Activated CD8-positive, alpha-beta memory T cell treated with anti-CD3 and anti-CD28 coated beads, Interleukin-2, amount 50 U/mL, for 24 hours (primary cell): ENCODE measurements around the gene ANKRD37.

Source experiments
- DNase-seq: peaks from one replicate; pipeline ENCODE4 v3.0.0-alpha.2; 2020; ENCODE audit errors: extremely low read depth

ANKRD37 gene

DNA sequence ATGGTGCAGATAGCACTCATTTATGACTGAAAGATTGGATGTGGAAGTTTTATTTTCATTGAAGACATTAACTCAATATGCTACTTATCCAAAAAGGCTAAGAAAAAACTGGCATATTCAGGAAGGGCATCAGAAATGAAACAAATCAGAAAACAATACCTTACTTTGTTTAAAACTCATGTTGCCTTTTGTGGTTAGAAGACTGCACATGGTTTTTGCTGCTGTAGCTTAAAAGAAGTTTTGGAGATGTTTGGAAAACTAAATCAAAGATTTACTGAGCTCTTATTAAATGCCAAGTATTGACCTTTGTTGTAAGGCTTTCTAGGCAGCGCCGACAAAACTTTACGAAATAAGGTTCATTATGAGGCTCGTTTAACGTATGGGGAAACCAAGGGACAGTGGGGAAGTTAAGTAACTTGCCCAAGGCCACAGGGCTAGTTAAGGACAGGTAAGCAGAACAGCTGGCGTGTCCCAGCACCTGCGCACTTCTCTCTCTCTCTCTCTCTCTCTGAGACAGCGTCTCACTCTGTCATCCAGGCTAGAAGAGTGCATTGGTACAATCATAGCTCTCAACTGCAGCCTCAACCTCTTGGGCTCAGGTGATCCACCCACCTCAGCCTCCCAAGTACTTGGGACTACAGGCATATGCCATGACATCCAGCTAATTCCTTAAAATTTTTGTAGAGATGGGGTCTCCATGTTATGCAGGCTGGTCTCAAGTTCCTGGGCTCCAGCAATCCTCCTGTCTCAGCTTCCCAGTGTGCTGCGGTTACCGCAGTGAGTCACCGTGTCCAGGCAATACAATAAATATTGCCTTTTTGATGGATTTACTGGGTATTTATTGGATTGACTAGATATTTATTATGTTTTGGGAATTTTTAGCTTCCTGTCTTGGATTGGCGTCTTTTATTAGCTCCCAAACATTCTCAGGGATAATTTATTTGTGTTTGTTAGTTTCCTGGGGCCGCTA lies 17.0 kb upstream of the ANKRD37 start:
- DNase-seq: no peak

DNA sequence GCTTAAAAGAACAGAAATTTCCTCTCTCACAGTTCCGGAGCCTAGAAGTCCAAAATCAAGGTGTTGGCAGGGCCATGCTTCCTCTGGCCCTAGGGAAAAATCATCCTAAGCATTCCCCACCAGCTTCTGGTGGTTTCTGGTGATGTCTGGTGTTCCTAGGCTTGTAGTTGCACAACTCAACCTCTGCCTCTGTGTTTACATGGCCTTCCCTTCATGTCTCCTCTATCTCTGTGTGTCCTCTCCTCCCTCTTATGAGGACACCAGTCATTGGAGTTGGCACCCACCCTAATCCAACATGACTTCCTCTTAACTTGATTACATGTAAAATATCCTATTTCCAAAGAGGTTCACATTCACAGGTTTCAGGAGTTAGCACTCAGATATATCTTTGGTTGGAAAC lies 16.3 kb upstream of the ANKRD37 start:
- DNase-seq: no peak

DNA sequence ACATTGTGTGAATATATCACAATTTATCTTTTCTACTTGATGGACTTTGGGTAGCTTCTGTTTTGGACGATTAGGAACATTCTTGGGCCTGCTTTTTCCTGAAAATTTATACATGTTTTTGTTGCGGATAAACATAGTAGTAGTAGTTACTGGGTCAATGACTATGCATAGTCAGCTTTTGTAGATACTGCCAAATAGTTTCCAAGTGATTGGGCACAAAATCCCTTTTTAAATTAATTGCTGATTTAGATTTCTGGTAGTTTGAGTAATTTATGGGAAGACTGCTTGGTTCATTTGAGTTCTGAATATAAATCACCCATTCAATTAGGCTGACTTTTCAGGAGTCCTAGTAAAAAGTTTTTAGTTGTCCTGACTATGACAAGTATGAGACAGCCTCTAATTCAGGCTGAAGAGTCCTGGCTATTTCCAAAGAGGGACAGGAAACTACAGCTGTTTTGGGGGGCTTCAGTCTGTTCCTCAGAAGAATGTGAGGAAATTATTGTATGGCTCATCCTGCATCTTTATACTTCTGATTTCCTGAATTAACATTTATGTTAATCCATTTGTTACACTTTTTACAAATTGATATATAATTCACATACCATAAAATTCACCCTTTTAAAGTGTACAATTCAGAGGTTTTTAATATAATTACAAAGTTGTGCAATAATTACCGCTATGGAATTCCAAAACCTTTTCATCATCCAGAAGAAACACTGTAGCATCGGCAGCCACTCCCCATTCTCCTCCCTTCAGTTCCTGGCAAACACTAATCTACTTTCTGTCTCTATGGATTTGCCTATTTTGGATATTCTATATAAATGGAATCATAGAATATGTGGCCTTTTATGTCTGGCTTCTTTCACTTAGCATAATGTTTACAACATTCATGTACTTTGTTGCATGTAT lies 15.1 kb upstream of the ANKRD37 start:
- DNase-seq: no peak

DNA sequence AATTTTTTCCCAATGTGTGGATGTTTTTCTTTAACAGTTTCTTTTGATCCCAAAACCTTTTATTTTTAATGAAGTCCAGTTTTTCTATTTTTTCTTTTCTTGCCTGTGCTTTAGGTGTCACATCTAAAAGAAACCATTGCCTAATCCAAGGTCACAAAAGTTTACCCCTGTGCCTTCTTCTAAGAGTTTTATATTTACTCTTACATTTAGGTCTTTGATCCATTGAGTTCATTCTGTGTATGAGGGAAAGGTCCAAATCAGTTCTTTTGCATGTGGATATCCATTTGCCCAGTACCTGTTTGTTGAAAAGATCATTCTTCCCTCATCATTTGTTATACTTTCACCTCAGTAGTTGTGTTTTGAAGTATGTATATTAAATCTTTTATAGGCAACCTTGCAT lies 13.9 kb upstream of the ANKRD37 start:
- DNase-seq: no peak

DNA sequence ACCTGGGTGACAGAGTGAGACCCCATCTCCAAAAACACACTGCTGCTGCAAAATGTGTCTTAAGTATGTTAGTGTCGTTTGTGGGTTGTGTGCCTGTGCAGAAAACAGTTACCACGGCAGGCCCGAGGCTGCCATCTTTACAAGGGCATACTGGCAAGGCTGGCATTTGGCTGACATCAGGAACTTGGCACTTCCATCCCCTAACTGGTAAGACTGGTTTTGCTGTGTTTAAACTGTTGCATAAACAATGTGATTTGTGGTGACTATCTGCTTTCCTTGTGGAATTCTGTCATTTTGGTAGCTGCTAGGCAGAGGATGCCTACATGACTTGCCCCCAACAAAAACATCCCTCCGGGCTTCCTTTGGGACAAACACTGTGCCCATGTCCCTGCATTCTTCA lies 13.2 kb upstream of the ANKRD37 start:
- DNase-seq: no peak

DNA sequence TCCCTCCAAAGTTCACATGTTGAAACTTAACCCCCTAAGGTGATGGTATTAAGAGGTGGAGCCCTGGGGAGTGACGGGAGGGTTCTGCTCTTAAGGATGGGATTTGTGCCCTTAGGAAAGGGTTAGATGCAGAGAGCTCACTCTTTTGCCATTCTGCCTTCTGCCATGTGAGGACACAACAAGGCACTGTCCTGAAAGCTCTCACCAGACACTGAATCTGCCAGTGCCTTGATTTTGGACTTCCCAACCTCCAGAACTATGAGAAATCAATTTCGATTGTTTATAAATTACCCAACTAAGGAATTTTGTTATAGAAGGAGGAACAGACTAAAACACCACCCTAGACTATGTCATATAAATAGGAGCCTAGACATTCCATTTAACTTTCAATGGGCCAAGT lies 12.6 kb upstream of the ANKRD37 start:
- DNase-seq: no peak

DNA sequence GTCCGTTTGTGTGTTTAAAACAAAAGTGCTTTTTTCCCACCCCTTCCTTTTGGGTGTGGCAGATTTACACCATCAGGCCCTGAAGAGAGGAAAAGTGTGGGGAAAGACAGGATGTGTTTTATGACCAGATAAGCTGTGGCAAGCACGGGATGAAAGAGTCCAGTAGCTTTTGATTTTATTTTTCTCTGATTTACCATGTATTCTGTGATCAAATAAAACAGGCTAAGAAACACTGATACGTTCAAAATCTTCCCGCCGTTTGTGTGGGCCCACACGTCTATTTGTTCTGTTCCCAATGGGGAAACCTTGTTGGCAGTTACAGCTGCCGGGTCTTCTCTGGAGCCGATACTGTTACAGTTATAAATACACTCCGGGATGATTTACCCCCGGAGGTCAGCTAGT lies 11.7 kb upstream of the ANKRD37 start:
- no peak for DNase-seq

DNA sequence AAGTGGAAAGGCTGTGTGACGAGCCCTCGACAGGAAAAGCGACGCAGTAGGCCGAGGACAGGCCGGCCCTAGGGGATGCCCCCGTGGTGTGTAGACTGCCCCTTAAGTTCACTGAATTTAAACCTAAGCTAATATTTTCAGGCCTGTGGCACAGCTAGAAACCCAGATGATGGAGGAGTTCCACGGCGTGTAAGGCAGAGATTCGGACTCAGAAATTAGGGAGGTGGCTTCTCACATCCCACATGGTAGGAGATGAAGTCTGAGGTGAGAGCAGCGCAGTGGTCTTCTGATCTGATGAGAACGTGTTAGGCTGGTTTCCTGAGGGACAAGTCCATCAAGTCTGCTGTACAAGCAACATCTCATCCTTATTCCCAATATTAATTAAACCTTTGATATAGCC lies 8.7 kb upstream of the ANKRD37 start:
- no peak for DNase-seq

DNA sequence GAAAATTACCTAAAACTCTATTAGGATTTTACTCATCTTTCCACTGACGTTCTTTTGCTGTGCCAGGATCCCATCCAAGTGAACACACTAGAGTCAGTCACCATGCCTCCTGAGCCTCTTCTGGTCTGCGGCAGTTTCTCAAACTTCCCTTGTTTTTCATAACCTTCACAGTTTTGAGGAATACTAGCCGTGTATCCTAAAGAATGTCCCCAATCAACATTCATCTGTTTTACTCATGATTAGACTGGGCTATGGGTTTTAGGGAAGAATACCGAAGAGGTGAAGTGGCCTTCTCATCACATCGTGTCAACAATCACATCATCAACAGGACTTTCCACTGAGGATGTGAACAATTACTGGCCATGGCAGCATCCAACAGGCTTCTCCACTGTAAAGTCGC lies 5.7 kb upstream of the ANKRD37 start:
- DNase-seq: no peak

DNA sequence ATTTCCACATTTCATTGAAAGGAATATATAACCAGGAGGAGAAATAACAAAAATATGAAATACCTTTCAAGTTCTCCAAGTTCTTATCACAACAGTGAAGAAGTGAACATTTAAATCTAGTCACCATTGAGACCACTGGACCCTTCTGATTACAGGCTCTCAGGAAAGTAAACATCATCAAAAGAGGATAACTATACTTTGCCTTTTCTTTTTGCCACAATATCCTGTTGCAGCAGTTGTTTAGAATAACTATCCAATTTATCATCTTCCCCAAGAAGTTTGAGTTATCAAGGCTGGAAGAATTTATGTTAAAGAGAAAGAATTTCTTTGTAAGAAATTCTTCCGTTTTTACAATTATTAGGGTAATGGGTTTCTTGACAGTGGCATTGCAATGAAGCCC lies 4.5 kb upstream of the ANKRD37 start:
- no peak for DNase-seq

DNA sequence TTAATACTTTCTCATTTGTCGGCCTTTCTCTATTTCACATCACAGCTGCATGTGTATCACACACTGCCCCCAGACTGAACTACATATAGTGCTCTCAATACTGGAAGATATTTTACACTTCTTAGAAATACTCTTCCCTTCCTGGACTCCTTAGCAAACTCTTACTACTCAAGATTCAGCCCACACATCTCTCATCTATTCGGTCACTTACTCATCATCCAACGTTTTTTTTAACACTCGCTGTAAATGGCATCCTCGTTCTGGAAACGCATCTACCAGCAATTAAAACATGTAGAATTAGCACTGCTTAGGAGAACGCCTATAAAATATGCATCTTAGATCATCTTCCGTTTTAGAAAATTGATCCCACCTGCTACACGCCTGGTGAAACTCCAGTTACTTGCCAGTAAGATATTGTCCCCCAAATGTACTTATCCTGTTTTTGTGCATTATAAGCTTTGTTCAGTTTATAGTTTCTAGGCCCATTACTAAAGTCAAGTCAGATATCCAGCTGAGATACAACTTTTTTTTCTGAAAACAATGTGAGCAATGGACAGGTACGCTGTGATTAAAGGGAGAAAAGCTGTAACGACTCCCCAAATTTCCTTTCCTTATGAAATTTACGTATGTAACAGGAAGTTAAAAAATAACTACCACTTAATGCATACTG lies 1.9 kb upstream of the ANKRD37 start:
- DNase-seq: no peak

DNA sequence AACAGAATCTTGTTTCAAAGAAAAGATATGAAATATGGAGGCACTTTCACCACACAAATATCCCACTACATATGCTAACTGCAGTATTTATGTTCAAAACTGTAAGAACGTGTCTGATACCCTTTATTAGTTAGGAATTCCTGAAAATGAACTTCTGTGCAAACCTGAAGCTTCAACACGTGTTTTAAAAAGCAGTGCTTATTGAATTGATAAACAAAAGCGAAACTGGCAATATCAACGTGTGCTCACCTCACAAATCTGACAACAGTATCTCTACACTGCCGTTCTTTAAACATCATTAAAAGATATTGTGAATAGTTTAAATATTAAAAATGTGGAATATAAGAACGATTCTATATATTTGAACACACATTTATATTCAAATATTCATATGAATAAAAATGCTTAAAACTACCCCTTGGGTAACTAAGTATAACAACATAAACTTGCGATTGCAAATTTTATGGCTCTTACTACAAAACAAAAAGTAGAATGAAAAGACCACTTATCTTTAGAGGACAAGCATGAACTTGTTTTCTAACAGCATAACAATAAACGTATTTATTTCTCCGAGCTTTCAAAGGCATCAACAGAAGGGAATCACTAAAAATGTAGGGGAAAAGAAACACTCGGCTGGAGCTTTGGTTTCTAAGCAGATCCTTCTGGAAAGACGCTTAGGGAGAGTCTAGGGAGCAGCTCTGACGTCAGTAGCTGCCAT lies 1.2 kb upstream of the ANKRD37 start, which contains the start of gene LRP2BP:
LRP2BP (minus strand) TSS at position 687 of the 718 bp plus-strand sequence. CDS start 17,738 bp downstream, outside the sequence.
- DNase-seq: no peak

DNA sequence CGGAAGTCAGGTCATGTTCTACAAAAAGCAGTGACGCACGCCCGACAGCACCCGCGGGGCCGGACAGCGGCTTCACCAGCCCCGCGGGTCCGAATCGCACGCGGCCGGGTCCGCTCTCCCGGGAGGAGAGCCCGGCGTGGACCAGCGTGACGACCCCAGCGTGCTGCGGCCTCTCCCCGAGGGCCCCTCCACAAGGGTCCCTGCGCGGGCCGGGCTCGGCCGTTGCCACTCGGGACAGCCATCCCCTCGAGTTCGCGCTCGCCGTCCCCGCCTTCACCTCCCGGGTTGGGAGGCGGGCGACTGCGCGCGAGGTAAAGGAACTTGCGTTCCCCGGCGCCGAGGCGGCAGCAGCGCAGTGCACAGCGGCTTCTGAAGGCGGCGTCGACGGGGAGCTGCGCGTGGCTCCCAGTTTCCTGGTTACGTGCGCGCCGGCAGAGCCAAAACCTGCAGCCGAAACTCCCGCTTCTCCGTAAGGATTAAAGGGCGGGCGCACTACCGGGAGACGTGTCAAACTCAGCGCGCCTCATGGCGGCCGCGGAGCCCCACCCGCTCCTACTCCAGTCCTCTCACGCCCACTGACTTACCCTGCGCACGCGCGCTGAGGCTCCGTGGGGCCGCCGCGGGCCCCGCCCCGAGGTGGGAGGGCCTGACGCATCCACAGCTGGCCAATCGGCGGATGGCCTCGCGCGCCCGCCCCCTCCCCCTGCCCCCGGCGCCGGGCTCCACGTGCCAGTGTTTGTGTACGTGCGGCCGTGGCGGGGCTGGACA lies 501 bp upstream of the ANKRD37 start:
- DNase-seq: peak; percentile 86

DNA sequence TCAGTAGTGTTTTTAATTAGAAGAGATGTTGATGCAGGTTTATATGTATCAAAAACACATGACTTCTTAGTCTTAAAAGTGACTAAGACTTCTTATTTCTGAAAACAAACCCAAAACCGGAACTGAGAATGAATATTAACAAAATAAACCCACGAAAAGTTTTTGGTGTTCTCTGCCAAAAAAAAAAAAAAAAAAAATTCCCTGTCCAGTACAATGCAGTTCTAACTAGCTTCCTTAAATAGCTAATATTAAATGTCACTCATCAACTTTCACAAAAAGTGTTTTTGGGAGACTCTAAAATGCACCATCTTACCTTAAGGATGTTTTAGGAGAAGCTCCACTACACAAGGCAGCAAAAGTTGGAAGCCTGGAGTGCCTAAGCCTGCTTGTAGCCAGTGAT lies 2.0 kb downstream of the ANKRD37 start:
- DNase-seq: no peak

DNA sequence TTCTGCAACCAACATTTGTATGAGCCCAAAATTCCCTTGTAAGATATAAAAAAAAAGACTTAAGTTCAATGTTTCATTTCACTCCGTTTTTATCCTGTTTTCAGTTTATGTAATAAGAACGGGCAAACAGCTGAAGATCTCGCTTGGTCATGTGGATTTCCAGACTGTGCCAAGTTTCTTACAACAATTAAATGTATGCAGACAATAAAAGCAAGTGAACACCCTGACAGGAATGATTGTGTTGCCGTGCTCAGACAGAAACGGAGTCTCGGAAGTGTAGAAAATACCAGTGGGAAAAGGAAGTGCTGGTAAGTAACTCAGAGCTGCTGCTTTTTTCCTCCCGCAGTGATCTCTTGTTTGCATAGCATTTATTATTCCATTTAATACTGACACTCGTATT lies 2.8 kb downstream of the ANKRD37 start:
- DNase-seq: no peak

DNA sequence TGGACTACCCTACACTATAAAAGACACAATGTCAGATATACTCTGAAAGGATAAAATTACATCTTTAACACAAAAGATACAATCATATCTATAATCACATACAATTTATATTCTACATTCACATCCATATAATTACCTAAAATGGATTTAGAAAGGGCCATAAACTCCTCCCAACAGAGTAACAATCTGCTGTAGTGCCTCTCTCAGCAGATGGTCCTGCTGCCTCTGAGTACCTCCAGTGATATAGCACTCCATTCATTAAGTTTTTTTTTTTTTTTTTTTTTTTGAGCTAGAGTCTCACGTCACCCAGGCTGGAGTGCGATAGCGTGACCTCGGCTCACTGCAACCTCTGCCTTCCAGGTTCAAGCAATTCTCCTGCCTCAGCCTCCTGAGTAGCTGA lies 7.4 kb downstream of the ANKRD37 start:
- no peak for DNase-seq

DNA sequence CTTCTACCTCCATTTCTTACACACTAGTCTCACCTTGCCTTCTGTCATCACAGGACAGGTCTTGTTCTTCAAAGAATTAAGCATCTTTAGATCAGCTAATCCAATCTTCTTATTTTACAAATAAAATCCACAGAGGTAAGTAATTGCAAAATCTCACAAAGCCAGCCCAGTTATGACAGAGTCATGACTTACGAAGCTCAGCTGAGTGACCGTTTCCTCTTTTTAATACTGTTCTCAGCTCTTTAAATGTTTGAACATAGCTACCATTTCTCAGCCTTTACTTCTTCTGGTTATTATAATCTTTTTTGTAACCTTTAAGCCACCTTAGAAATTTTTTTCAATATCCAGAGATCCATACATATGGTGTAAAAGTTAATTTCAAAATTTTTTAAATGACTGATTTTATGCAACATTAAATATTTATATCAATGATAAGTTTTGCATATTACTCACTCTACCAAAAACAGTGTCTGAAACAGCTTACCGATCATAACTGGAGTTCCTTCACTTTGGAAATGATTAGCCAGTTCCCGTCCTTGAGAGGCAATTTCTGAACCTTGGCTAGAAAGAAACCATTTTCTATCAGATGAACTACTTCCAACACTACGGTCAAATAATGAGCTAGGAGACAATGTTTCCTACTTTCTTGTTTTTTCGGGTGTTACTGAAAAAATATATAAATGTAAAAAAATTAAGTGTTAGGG lies 8.8 kb downstream of the ANKRD37 start:
- DNase-seq: no peak

DNA sequence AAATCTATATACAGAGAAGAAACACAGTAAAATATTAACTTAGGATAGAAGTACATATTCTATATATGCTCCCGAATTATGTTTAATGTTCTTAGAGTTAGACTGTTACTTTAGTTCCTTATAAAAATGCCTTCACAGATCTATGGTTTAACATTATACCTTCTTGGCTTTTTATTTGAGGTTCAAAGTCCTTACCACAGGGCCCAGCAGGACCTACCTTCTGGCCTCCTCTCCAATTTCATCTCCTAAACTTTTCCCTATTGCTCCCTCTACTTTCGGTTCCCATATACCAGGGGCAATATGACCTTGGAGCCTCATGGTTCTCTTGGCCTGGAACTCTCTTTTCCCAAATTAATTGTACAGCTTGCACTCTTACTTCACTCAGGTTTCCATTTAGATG lies 11.8 kb downstream of the ANKRD37 start:
- no peak for DNase-seq

DNA sequence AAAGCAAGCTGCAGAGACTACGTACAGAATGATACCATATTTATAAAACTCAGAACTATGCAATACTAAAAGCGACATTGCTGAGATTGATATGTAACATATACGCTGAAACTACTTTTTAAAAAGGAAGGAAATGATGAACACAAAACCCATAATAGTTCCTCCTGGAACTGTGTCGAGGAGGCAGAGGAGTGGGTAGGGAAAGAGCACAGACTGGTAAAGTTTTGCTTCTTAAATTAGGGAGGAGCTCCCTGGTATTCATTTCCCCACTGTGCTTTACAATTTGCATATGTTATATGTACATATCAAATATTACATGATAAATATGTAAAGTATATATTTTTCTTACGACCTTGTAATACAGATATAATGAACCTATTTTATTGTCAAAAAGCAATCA lies 15.2 kb downstream of the ANKRD37 start:
- no peak for DNase-seq

DNA sequence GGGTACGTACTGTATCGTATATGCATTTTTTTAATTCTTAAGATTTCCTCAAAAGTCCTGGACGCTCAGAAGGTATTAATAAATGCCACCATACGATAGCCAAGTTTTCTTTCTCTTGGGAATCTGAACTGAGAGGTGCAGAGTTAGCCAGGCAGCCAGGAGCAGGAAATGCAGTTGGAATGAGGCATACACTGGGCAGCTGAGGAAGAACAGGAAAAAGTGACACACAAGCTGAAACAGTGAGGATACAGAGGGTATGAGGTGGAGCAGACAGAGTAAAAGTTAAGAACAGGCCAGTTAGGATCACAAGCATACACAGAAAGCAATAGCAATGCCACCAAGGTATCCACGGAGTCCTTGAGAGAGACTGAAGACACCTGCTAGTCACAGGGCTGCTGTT lies 15.8 kb downstream of the ANKRD37 start:
- DNase-seq: no peak
